Right lobe of liver (tissue), 6 donors: Measurements from ENCODE around the gene ATP1B1. TPM values are rescaled to one million over a fixed set of nuclear protein-coding genes. Genes with fewer than 3 reads are reported as not detected.

Source experiments
- ATAC-seq, 4 donors: fragments of 200-7000 bp; cut with Tn5 transposase; one replicate each; pipeline ENCODE4 v1.9.1; 2020; ENCODE audit warnings: mild to moderate bottlenecking in 4 of 4, moderate library complexity in 4 of 4
- DNase-seq, 3 donors: peaks; one replicate each; pipeline ENCODE4 v3.0.0-alpha.2; 2020
- H3K27ac ChIP-seq, 3 donors: fragments of 200-600 bp; one replicate each; pipeline ENCODE4 v1.8.0; 2022
- H3K27me3 ChIP-seq, 2 donors: fragments of 200-600 bp; one replicate each; pipeline ENCODE4 v1.8.0; 2022
- H3K36me3 ChIP-seq, 4 donors: fragments of 200-600 bp; sonication (generic) in 1 of 4; one replicate each; pipeline versions ENCODE4 v1.5.1 to v1.8.0; 2017 to 2022; ENCODE audit warnings: control low read depth in 1 of 4
- H3K4me1 ChIP-seq, 4 donors: fragments of 200-600 bp; sonication (generic) in 1 of 4; one replicate each; pipeline versions ENCODE4 v1.5.1 to v1.8.0; 2017 to 2022; ENCODE audit warnings: control low read depth in 1 of 4
- H3K4me3 ChIP-seq, 3 donors: fragments of 200-600 bp; one replicate each; pipeline ENCODE4 v1.8.0; 2022
- H3K9me3 ChIP-seq, 4 donors: fragments of 200-600 bp; sonication (generic) in 1 of 4; one replicate each; pipeline versions ENCODE4 v1.5.1 to v1.8.0; 2017 to 2022; ENCODE audit warnings: control low read depth in 1 of 4
- POLR2A ChIP-seq: fragments of 450-650 bp; IDR thresholded peaks from one replicate; pipeline ENCODE4 v1.6.1; 2017; ENCODE audit warnings: antibody characterized with exemption, mild to moderate bottlenecking
- WGBS: methylation state at CpG from one replicate; pipeline ENCODE4 v1.1.6; 2018; ENCODE audit warnings: low coverage, low lambda C conversion rate; ENCODE audit not compliant: insufficient coverage; ENCODE audit errors: missing lambda C conversion rate; 5-methylcytosine and 5-hydroxymethylcytosine counted together
- intact Hi-C, 2 donors: fragments of 100-400 bp; cut with DNase I; formaldehyde crosslinking; loops; one replicate each; pipeline versions ENCODE4 v1.11.2 to v1.14.1; 2022
- total RNA-seq, 6 experiments: library from RNA; depleted of rRNA in 2 of 6; stranded (reverse); fragments of >200 nt in 2 of 6; fragmentation: NEBNext Ultra II Directional in 3 of 6; extraction: Animal tissue kit (Norgen Biotek cat#: 25700) in 3 of 6; gene quantifications; one replicate each; pipeline versions ENCODE4 v1.1.0 to v1.2.4, GENCODE V29; 2016 to 2023
- TF ChIP-seq, protein P1 (sequence below), 4 donors: fragments of 200-600 bp in 3 of 4; fragments of 450-650 bp in 1 of 4; IDR thresholded peaks; one replicate each; pipeline versions ENCODE4 v1.5.1 to v1.8.0; 2016 to 2022; ENCODE audit warnings: antibody characterized with exemption in 4 of 4, mild to moderate bottlenecking in 2 of 4
- donor health status: DM: no; HTN: yes; CAD: no.
- donor health status: DM: no; HTN: no; CAD: no.
- donor health status: DM: no; HTN: no; CAD: no.
- donor health status: DM: no; HTN: yes; CAD: no.
- donor health status: DM: no; HTN: yes; CAD: no.

The ATP1B1 gene
- total RNA-seq, 6 experiments from 2014 or later = 69.6 to 99.5 (median 78.5) TPM

DNA sequence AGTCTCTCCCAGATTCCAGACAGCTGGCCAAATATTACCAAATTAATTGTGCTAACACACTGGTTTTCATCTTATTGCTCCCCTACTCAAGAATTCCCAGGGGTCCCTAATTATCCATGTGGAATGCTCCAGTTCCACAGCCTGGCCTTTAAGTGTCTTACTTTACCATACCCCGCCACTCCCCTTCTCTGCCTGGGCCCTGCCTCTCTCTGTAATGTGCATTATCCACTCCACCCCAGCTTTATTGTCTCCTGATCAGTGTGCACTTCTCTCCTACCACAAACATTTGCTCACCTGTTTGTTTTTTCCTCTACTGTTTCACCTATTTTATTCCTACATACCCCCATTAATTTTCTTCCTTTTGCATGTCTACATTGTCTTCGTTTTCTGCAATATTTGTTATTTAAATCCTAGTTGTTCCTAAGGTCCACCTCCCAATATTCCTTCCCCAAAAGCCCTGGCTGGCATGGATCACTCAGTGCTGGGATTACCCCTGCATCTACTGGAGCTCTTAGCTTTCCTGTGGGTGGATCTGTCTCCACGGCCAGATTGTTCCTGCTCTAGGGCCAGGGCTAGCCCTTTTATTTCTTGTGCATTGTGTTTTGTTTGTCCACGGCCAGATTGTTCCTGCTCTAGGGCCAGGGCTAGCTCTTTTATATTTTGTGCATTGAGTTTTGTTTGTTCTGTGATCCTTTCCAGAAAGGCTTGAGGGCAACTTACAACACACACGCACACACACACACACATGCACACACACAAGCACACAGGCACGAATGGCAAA is 33.4 kb upstream of the ATP1B1 start:
- H3K27ac ChIP-seq = no peak overlapping the region
- no peak overlapping the region for H3K4me3 ChIP-seq
- H3K36me3 ChIP-seq = no peaks in the 10 kb centered on the region
- H3K9me3 ChIP-seq = no peaks in the 10 kb centered on the region
- H3K4me1 ChIP-seq = no peaks in the 10 kb centered on the region
- intact Hi-C loops = no loop called here
- TF ChIP-seq POLR2A = no peak
- TF ChIP-seq, protein P1, sequence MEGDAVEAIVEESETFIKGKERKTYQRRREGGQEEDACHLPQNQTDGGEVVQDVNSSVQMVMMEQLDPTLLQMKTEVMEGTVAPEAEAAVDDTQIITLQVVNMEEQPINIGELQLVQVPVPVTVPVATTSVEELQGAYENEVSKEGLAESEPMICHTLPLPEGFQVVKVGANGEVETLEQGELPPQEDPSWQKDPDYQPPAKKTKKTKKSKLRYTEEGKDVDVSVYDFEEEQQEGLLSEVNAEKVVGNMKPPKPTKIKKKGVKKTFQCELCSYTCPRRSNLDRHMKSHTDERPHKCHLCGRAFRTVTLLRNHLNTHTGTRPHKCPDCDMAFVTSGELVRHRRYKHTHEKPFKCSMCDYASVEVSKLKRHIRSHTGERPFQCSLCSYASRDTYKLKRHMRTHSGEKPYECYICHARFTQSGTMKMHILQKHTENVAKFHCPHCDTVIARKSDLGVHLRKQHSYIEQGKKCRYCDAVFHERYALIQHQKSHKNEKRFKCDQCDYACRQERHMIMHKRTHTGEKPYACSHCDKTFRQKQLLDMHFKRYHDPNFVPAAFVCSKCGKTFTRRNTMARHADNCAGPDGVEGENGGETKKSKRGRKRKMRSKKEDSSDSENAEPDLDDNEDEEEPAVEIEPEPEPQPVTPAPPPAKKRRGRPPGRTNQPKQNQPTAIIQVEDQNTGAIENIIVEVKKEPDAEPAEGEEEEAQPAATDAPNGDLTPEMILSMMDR (IDR thresholded peaks at IDR 0.05) = no peak
- DNase-seq = no peak
- ATAC-seq = no peak
- H3K27me3 ChIP-seq = no peaks in the 10 kb centered on the region
- WGBS = 65% methylated on average over 6 of the region's 6 CpGs

DNA sequence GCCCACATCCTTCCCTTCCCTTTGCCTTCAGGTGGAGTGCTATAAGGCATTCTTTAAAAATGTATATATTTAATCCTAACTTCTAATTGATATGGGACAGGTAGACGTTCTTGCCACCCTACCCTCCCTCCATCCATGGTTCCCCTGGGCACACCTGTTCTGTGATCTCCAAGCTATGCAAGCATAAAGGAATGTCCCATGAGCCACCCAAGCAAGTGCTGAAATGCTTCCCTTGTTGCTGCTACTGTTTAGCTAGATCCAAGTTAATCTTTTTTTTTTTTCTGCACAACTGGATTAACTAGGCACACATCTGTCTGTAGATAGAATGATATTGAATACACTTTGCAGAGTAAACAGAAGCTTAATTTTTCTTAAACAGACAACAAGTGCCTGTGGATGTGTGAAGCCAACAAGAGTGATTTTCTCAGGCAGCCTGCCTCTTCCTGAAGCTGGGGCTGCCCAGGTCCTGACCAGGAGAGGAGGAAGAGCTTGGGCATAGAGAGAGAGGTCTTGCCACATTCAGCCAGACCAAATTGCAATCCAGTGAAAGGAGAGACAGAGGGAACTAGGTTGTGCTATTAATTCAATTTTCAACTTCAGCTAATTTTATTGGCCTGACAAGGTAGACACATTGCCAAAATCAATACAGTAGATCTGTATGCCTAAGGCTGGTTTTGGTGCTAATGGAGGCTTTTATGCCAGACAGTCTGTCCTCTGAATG is 28.2 kb upstream of the ATP1B1 start:
- DNase-seq (no peak), ATAC-seq (peak; percentile 73 to 88 (median 82))
- WGBS = 67% methylated on average over 1 of the region's 1 CpG
- H3K36me3 ChIP-seq = no peaks in the 10 kb centered on the region
- no peaks in the 10 kb centered on the region for H3K4me1 ChIP-seq
- TF ChIP-seq POLR2A = no peak
- TF ChIP-seq, protein P1 (IDR thresholded peaks at IDR 0.05) = no peak
- H3K4me3 ChIP-seq = no peak overlapping the region
- H3K9me3 ChIP-seq = no peaks in the 10 kb centered on the region
- intact Hi-C loops = no loop called here
- no peaks in the 10 kb centered on the region for H3K27me3 ChIP-seq
- no peak overlapping the region for H3K27ac ChIP-seq

DNA sequence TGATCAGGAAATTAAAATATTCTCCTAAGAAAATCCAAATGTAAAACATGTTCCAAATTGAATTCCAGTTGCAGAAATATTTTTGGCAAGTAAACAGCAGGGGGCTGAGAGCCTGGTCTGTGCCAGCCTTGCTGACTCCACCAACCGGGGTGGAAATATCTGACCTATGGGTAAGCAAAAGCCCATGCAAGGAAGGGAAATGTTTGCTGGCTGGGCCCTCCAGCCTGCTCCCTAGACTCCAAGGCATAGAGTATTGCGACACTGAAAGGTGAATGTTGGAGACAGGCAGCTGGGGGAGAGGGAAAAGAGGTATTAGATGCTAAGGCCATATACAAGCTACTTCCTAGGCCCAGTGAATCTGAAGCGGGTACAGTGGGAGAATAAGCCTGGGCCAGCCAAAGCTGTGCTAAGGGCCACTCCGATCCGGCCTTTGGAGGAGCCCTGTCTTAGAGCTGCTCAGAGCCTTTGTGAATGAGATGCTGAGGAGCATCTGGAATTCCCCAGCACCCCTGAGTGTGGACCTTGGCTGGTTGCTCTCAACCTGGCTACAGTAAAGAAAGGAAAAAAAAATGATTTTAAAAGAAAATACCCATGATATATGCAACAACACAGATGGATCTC is 24.9 kb upstream of the ATP1B1 start:
- Histone ChIP-seq H3K36me3 (no peaks in the 10 kb centered on the region), H3K4me1 (no peaks in the 10 kb centered on the region), H3K9me3 (no peaks in the 10 kb centered on the region), H3K4me3 (no peak overlapping the region), H3K27ac (no peak overlapping the region), H3K27me3 (no peaks in the 10 kb centered on the region)
- DNase-seq = no peak
- intact Hi-C loops = no loop called here
- no peak for TF ChIP-seq POLR2A
- TF ChIP-seq, protein P1 (IDR thresholded peaks at IDR 0.05) = no peak
- ATAC-seq = no peak
- WGBS = 79% methylated on average over 5 of the region's 5 CpGs

DNA sequence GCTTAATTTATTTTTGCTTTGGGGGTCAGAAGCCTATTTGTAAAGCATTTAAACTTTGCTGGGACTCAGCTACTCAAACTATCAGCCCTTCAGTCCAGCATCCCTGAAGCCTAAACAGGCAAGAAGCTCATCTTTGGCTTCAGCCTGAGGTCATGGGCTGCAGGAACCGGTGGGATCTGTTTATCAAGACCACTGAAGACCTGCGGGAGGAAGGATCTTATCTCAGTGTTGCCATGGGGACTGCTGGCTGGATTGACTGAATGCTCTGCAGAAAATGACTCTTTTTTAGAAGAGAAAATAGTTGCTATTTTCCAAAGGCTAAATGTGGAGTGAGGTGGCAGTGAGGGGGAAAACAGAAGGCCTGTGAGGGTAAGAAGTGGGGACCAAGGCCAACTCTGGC is 20.6 kb upstream of the ATP1B1 start:
- DNase-seq = no peak
- Histone ChIP-seq H3K36me3 (no peaks in the 10 kb centered on the region), H3K4me3 (no peak overlapping the region), H3K27me3 (no peaks in the 10 kb centered on the region), H3K9me3 (no peaks in the 10 kb centered on the region), H3K4me1 (no peaks in the 10 kb centered on the region), H3K27ac (no peak overlapping the region)
- 19% methylated on average over 2 of the region's 2 CpGs for WGBS
- TF ChIP-seq, protein P1 (IDR thresholded peaks at IDR 0.05) = no peak
- intact Hi-C loops = no loop called here
- no peak for ATAC-seq
